ENCODE results near the gene FBXW10. TPM values are rescaled to one million over a fixed set of nuclear protein-coding genes. Genes with fewer than 3 reads are reported as not detected.
A peak's percentile ranks its signal among the peaks of the same experiment; 100 is the strongest.
"Not testable (repeated sequence)": the region's sequence is repeated elsewhere in the genome, so short reads cannot be mapped to it uniquely, and the experiment has no call there.

FBXW10 gene
- total RNA-seq, 1 donor from 2014 or later, result not detected

DNA sequence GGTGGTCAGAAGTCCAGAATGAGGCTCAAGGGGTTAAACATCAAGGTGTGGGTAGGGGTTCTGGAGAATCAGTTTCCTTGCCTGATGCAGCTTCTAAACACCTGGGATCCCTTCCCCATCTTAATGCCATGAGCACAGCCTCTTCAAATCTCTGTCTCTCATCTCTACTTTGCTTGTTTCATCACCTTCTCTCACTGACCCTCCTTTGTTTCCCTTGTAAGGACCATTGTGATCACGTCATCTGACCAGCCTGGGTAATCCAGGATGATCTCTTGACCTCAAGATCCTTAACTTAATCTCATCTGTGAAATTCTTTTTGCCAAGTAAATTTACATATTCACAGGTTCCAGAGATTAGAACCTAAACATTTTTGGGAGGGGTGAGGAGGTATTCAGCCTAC is 42.1 kb downstream of the FBXW10 start:
- H3K36me3 Mint-ChIP-seq (ENCODE audit: unreplicated experiment), result not testable (repeated sequence)

DNA sequence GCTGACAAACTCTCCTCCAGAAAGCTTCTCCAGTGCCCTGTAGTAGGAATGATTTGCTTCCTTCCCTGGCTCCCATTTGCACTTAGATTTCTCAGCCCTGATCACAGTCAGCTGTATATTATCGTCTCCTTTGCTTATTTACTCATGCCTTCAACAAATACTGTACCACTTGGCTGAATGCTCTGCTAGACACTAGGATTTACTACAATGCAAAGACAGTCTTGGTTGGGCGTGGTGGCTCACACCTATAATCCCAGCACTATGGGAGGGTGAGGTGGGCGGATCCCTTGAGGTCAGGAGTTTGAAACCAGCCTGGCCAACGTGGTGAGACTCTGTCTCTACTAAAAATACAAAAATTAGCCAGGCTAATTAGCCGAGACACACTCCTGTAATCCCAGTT is 43.0 kb downstream of the FBXW10 start:
- peaks cover 16% of the 10 kb centered on the region for H3K4me1 Mint-ChIP-seq (ENCODE audit: unreplicated experiment)
- H3K27me3 Mint-ChIP-seq (ENCODE audit: unreplicated experiment); DNase-seq (ENCODE audit: extremely low spot score, unreplicated experiment); H3K36me3 Mint-ChIP-seq (ENCODE audit: unreplicated experiment); H3K9me3 Mint-ChIP-seq (ENCODE audit: unreplicated experiment); H3K4me3 Mint-ChIP-seq (ENCODE audit: unreplicated experiment); H3K27ac Mint-ChIP-seq (ENCODE audit: unreplicated experiment): not testable (repeated sequence)

More for the DNA sequence above, 42.1 kb downstream of the FBXW10 start:
- H3K4me1 Mint-ChIP-seq (ENCODE audit: unreplicated experiment), result peaks cover 16% of the 10 kb centered on the region
- not testable (repeated sequence) for DNase-seq (ENCODE audit: extremely low spot score, unreplicated experiment); H3K9me3 Mint-ChIP-seq (ENCODE audit: unreplicated experiment); H3K27ac Mint-ChIP-seq (ENCODE audit: unreplicated experiment); H3K27me3 Mint-ChIP-seq (ENCODE audit: unreplicated experiment); H3K4me3 Mint-ChIP-seq (ENCODE audit: unreplicated experiment)

DNA sequence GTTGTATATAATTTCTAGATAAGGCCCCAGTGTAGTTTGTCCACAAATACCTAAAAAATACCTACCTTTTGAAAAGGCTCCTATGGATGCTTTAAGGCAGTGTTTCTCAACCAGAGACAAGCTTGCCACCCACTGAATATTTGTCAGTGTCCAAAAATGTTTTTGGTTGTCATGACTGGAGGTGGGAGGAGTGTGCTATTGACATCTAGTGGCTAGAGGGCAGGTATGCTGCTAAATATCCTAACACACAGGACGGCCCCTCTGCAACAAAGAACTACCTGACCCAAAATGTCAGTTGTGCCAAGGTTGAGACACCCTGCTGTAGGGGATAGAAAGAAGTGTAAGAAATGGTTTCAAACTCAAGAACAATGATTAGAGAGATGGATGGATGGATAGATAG is 47.5 kb downstream of the FBXW10 start:
- H3K4me1 Mint-ChIP-seq (ENCODE audit: unreplicated experiment), result peaks cover 25% of the 10 kb centered on the region
- H3K27me3 Mint-ChIP-seq (ENCODE audit: unreplicated experiment); H3K36me3 Mint-ChIP-seq (ENCODE audit: unreplicated experiment); H3K27ac Mint-ChIP-seq (ENCODE audit: unreplicated experiment); H3K9me3 Mint-ChIP-seq (ENCODE audit: unreplicated experiment); H3K4me3 Mint-ChIP-seq (ENCODE audit: unreplicated experiment); DNase-seq (ENCODE audit: extremely low spot score, unreplicated experiment): not testable (repeated sequence)
- TF ChIP-seq, protein P1, sequence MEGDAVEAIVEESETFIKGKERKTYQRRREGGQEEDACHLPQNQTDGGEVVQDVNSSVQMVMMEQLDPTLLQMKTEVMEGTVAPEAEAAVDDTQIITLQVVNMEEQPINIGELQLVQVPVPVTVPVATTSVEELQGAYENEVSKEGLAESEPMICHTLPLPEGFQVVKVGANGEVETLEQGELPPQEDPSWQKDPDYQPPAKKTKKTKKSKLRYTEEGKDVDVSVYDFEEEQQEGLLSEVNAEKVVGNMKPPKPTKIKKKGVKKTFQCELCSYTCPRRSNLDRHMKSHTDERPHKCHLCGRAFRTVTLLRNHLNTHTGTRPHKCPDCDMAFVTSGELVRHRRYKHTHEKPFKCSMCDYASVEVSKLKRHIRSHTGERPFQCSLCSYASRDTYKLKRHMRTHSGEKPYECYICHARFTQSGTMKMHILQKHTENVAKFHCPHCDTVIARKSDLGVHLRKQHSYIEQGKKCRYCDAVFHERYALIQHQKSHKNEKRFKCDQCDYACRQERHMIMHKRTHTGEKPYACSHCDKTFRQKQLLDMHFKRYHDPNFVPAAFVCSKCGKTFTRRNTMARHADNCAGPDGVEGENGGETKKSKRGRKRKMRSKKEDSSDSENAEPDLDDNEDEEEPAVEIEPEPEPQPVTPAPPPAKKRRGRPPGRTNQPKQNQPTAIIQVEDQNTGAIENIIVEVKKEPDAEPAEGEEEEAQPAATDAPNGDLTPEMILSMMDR (IDR thresholded peaks at IDR 0.05), result peak; percentile 18

DNA sequence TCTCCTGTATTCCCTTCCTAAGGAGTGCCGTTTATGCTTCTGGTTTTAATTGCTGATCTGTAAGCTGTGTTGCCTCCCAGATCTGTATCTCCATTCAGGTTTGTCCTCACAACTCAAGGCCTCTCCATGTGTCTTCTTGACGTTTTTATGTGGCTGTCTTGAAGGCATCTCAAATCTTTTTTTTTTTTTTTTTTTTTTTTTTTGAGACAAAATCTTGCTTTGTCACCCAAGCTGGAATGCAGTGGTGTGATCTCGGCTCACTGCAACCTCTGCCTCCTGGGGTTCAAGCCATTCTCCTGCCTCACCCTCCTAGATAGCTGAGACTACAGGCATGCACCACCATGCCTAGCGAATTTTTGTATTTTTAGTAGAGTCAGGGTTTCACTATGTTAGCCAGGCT is 51.0 kb downstream of the FBXW10 start:
- peak overlapping the region; percentile 69 for H3K27ac Mint-ChIP-seq (ENCODE audit: unreplicated experiment)

DNA sequence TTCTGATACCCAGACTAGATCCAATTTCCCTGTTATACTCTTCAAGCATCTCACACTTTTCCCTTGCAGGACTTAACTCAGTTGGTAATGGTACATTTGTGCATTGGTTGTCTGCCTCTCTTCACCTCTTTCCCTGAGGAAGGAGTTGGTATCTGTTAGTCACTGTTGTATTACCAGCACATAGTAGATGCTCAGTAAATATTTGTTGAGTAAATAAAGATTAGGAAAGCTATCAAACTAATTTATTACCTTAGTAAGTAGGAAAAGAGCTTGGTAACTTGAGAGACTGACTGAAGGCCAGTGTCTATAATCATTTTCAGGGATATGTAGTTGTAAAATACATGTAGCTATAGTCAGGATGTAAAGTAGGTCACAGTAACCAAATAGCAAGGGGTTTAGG is 53.0 kb downstream of the FBXW10 start:
- not testable (repeated sequence) for H3K4me3 Mint-ChIP-seq (ENCODE audit: unreplicated experiment); DNase-seq (ENCODE audit: extremely low spot score, unreplicated experiment); H3K27ac Mint-ChIP-seq (ENCODE audit: unreplicated experiment); H3K9me3 Mint-ChIP-seq (ENCODE audit: unreplicated experiment); H3K27me3 Mint-ChIP-seq (ENCODE audit: unreplicated experiment)
- Mint-ChIP-seq H3K36me3 (ENCODE audit: unreplicated experiment) (peaks cover 26% of the 10 kb centered on the region), H3K4me1 (ENCODE audit: unreplicated experiment) (peaks cover 15% of the 10 kb centered on the region)

More for the DNA sequence above, 51.0 kb downstream of the FBXW10 start:
- H3K4me3 Mint-ChIP-seq (ENCODE audit: unreplicated experiment); H3K27me3 Mint-ChIP-seq (ENCODE audit: unreplicated experiment); DNase-seq (ENCODE audit: extremely low spot score, unreplicated experiment); H3K9me3 Mint-ChIP-seq (ENCODE audit: unreplicated experiment): not testable (repeated sequence)
- Mint-ChIP-seq H3K36me3 (ENCODE audit: unreplicated experiment) (peaks cover 23% of the 10 kb centered on the region), H3K4me1 (ENCODE audit: unreplicated experiment) (peaks cover 14% of the 10 kb centered on the region)

DNA sequence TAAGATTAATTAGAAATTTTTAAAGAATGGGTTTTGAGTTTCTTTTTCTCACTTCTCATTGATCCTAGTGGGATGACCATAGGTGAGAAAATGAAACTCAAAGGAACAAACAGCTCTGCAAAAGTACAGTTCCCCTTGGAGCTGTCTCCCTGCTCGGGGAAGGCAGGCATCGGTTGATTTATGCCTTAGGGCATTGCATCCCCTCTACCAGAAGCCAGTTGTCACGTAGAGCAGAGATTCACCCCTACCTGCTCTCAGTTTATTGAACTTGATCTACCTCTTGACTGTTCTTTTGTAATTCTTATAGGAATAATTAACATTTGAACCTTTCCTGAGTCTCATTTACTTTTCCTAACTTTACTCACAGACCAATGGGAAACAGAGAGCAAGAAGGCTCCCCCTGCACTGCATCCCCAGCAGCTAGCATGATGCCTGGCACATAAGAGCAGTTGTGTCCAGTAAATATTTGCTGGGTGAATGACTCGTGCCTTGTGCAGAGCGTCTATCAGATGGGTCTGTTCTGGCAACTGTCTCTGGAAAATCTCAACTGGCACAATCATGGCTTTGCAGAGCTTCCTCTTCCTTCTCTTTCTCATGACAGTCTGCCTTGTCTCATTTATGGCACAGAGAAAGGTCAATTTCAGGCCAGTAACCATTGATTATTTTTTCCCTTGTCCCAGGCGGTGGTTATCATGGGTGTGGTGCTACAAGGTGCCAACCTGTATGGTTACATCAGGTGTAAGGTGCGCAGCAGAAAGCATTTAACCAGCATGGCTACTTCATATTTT is 59.8 kb downstream of the FBXW10 start:
- peaks cover 21% of the 10 kb centered on the region for H3K36me3 Mint-ChIP-seq (ENCODE audit: unreplicated experiment)
- not testable (repeated sequence) for H3K27ac Mint-ChIP-seq (ENCODE audit: unreplicated experiment); H3K4me1 Mint-ChIP-seq (ENCODE audit: unreplicated experiment); DNase-seq (ENCODE audit: extremely low spot score, unreplicated experiment); H3K4me3 Mint-ChIP-seq (ENCODE audit: unreplicated experiment); H3K27me3 Mint-ChIP-seq (ENCODE audit: unreplicated experiment); H3K9me3 Mint-ChIP-seq (ENCODE audit: unreplicated experiment)

DNA sequence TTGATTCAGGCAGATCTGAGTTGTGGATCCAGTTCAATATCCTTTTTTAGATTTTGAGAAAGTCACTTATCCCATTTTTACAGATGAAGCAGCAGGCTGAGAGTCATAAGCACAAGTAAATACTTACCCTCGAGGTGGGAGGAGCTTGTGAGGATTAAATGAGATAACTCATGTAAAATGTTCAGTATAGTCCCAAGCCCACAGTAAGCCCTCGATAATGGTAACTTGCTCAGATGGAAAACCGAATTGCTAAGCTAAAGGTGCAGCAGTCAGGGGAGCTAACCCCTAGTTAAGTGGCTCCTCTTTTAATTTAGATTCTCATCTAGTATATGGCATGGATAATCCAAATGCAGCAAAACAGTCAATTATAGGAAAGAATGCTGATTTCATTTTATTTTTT is 72.1 kb downstream of the FBXW10 start:
- not testable (repeated sequence) for H3K4me1 Mint-ChIP-seq (ENCODE audit: unreplicated experiment); H3K36me3 Mint-ChIP-seq (ENCODE audit: unreplicated experiment); H3K9me3 Mint-ChIP-seq (ENCODE audit: unreplicated experiment)

More for the DNA sequence above, 72.1 kb downstream of the FBXW10 start:
- H3K27me3 Mint-ChIP-seq (ENCODE audit: unreplicated experiment); DNase-seq (ENCODE audit: extremely low spot score, unreplicated experiment); H3K27ac Mint-ChIP-seq (ENCODE audit: unreplicated experiment); H3K4me3 Mint-ChIP-seq (ENCODE audit: unreplicated experiment): not testable (repeated sequence)
